Keratinocyte (primary cell): Measurements from ENCODE around the gene NCBP3.

Experiments
- EZH2 ChIP-seq: IDR thresholded peaks from one replicate; pipeline ENCODE4 v1.6.1; 2012; ENCODE audit warnings: inconsistent platforms, mild to moderate bottlenecking, low read length, moderate library complexity
- TF ChIP-seq, protein P1 (sequence below), 3 experiments: IDR thresholded peaks in 1 of 3; conservative IDR thresholded peaks in 1 of 3; optimal IDR thresholded peaks in 1 of 3; 2 replicates in 2 of 3; 3 replicates in 1 of 3; pipeline versions ENCODE3 to v1.5.1; 2011; ENCODE audit warnings: low read length in 3 of 3, mild to moderate bottlenecking in 3 of 3, moderate library complexity in 2 of 3, control low read depth in 1 of 3, inconsistent platforms in 1 of 3; ENCODE audit not compliant: insufficient read depth in 2 of 3; ENCODE audit errors: extremely low read depth in 1 of 3

DNA sequence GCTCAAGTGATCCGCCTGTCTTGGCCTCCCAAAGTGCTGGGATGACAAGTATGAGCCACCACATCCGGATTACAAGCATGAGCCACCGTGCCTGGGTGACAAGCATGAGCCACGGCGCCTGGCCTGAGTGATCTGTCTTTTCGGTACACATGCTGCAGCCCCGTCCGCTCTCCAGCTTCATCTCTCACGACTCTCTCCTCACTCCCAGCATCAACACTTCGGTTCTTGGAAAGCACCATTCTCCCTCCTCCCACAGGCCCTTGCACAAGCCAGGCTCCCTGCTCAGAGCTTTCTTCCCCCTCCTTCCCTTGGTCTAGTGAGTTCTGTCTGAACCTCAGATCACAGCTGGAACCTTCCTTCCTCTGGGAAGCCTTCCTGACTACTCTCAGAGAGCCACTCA is 6.5 kb upstream of the NCBP3 start:
- TF ChIP-seq, protein P1, sequence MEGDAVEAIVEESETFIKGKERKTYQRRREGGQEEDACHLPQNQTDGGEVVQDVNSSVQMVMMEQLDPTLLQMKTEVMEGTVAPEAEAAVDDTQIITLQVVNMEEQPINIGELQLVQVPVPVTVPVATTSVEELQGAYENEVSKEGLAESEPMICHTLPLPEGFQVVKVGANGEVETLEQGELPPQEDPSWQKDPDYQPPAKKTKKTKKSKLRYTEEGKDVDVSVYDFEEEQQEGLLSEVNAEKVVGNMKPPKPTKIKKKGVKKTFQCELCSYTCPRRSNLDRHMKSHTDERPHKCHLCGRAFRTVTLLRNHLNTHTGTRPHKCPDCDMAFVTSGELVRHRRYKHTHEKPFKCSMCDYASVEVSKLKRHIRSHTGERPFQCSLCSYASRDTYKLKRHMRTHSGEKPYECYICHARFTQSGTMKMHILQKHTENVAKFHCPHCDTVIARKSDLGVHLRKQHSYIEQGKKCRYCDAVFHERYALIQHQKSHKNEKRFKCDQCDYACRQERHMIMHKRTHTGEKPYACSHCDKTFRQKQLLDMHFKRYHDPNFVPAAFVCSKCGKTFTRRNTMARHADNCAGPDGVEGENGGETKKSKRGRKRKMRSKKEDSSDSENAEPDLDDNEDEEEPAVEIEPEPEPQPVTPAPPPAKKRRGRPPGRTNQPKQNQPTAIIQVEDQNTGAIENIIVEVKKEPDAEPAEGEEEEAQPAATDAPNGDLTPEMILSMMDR (optimal IDR thresholded peaks at IDR 0.05 in 1 of 3, IDR thresholded peaks at IDR 0.05 in 1 of 3, conservative IDR thresholded peaks at IDR 0.05 in 1 of 3; ENCODE audit: extremely low read depth in 1 of 3, insufficient read depth in 2 of 3, low read length in 3 of 3): no peak
- no peak for TF ChIP-seq EZH2
